PFSK-1 (cell line): ENCODE results near the gene PHACTR2.

Source experiments
- POLR2AphosphoS5 ChIP-seq: IDR thresholded peaks from 2 replicates; pipeline ENCODE4 v1.6.1; 2012; ENCODE audit warnings: low read depth, mild to moderate bottlenecking, control low read depth, low read length, moderate library complexity
- SIN3A ChIP-seq: IDR thresholded peaks from 2 replicates; pipeline ENCODE4 v1.6.1; 2012; ENCODE audit warnings: mild to moderate bottlenecking, low read length, moderate library complexity, borderline replicate concordance; ENCODE audit not compliant: insufficient read depth
- TAF1 ChIP-seq: IDR thresholded peaks from 2 replicates; pipeline ENCODE4 v1.6.1; 2012; ENCODE audit warnings: low read length, control low read depth, borderline replicate concordance; ENCODE audit not compliant: insufficient read depth
- TF ChIP-seq, protein P1 (sequence below), 2 experiments: IDR thresholded peaks; 2 replicates each; pipeline versions ENCODE4 v1.6.1 to v1.8.0; 2011 to 2012; ENCODE audit warnings: low read depth in 2 of 2, low read length in 2 of 2, control low read depth in 1 of 2, inconsistent platforms in 1 of 2, mild to moderate bottlenecking in 1 of 2, moderate library complexity in 1 of 2; ENCODE audit not compliant: insufficient read depth in 1 of 2

DNA sequence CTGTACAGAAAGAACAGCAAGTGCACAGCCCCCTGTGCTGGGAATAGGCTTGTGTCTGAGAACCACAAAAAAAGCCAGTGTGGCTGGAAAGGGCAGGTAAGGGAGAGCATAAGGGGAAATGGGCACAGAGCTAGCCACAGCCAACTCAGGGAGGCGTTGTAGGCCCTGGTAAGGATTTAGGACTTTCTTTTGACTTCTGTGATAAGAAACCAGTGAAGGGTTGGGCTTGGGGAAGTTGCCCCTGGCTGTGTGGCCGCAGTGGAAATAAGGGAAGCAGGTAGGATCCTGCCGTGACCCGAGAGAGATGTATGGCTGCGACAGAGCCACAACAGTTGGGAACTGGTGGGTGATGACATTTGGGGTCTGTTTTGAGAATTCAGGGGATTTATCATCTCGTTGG, 30.0 kb upstream of the PHACTR2 start:
- TF ChIP-seq, protein P1, sequence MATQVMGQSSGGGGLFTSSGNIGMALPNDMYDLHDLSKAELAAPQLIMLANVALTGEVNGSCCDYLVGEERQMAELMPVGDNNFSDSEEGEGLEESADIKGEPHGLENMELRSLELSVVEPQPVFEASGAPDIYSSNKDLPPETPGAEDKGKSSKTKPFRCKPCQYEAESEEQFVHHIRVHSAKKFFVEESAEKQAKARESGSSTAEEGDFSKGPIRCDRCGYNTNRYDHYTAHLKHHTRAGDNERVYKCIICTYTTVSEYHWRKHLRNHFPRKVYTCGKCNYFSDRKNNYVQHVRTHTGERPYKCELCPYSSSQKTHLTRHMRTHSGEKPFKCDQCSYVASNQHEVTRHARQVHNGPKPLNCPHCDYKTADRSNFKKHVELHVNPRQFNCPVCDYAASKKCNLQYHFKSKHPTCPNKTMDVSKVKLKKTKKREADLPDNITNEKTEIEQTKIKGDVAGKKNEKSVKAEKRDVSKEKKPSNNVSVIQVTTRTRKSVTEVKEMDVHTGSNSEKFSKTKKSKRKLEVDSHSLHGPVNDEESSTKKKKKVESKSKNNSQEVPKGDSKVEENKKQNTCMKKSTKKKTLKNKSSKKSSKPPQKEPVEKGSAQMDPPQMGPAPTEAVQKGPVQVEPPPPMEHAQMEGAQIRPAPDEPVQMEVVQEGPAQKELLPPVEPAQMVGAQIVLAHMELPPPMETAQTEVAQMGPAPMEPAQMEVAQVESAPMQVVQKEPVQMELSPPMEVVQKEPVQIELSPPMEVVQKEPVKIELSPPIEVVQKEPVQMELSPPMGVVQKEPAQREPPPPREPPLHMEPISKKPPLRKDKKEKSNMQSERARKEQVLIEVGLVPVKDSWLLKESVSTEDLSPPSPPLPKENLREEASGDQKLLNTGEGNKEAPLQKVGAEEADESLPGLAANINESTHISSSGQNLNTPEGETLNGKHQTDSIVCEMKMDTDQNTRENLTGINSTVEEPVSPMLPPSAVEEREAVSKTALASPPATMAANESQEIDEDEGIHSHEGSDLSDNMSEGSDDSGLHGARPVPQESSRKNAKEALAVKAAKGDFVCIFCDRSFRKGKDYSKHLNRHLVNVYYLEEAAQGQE (IDR thresholded peaks at IDR 0.05; ENCODE audit: insufficient read depth in 1 of 2, low read depth in 2 of 2, low read length in 2 of 2): no peak
- TF ChIP-seq POLR2AphosphoS5 (no peak), TAF1 (no peak), SIN3A (no peak)
